Gastroesophageal sphincter (tissue), 3 donors: ENCODE results near the gene PCAT7.

Experiments used
- CTCF ChIP-seq, 4 experiments: fragments of 200-600 bp in 2 of 4; fragments of 450-650 bp in 2 of 4; sonication (generic) in 1 of 4; IDR thresholded peaks; one replicate each; pipeline ENCODE4 v1.5.1; 2017 to 2019; ENCODE audit warnings: antibody characterized with exemption in 4 of 4, mild to moderate bottlenecking in 2 of 4, moderate library complexity in 2 of 4
- POLR2AphosphoS5 ChIP-seq: sonication (generic); formaldehyde crosslinking; IDR thresholded peaks from one replicate; pipeline ENCODE4 v1.6.1; 2017; ENCODE audit warnings: antibody characterized with exemption

GRCh38 chr9:94603259-94604160 is 48.6 kb downstream of the PCAT7 start:
- TF ChIP-seq CTCF (IDR thresholded peaks at IDR 0.05) (peak in 3 of 4 experiments; percentile 16 to 61 (median 17)), POLR2AphosphoS5 (no peak)
